HCT116 (cell line): Measurements from ENCODE around the gene MMP10.

ENCODE experiments used
- CEBPB ChIP-seq: IDR thresholded peaks from 2 replicates; pipeline ENCODE4 v1.6.1; 2012; ENCODE audit warnings: low read depth
- EGR1 ChIP-seq: IDR thresholded peaks from 2 replicates; pipeline ENCODE4 v1.6.1; 2012; ENCODE audit warnings: low read depth
- ELF1 ChIP-seq: IDR thresholded peaks from 2 replicates; pipeline ENCODE4 v1.6.1; 2012; ENCODE audit warnings: low read depth, borderline replicate concordance
- EZH2phosphoT487 ChIP-seq: fragments of 200-600 bp; IDR thresholded peaks from 2 replicates; pipeline ENCODE4 v1.6.1; 2018; ENCODE audit warnings: antibody characterized with exemption, borderline replicate concordance
- POLR2A ChIP-seq: IDR thresholded peaks from 2 replicates; pipeline ENCODE4 v1.7.0; 2011; ENCODE audit warnings: borderline replicate concordance; ENCODE audit not compliant: insufficient read depth, insufficient read length; ENCODE audit errors: extremely low read depth
- ZFX ChIP-seq: fragments of 450-650 bp; IDR thresholded peaks from 2 replicates; pipeline ENCODE4 v1.6.1; 2017
- TF ChIP-seq, protein P1 (sequence below): IDR thresholded peaks from 2 replicates; pipeline ENCODE4 v1.6.1; 2012; ENCODE audit warnings: low read depth
- TF ChIP-seq, protein P2 (sequence below), 3 experiments: fragments of 200-600 bp in 1 of 3; sonication (generic) in 1 of 3; IDR thresholded peaks in 2 of 3; conservative IDR thresholded peaks in 1 of 3; 2 replicates each; pipeline ENCODE4 v1.5.1; 2012 to 2017; ENCODE audit warnings: low read depth in 2 of 3, low read length in 2 of 3, antibody characterized with exemption in 1 of 3, borderline replicate concordance in 1 of 3, control low read depth in 1 of 3, mild to moderate bottlenecking in 1 of 3, mixed read lengths in 1 of 3, mixed run types in 1 of 3, moderate library complexity in 1 of 3; ENCODE audit not compliant: insufficient read depth in 1 of 3
- TF ChIP-seq, protein P3 (sequence below): IDR thresholded peaks from 2 replicates; pipeline ENCODE4 v1.6.1; 2012

DNA sequence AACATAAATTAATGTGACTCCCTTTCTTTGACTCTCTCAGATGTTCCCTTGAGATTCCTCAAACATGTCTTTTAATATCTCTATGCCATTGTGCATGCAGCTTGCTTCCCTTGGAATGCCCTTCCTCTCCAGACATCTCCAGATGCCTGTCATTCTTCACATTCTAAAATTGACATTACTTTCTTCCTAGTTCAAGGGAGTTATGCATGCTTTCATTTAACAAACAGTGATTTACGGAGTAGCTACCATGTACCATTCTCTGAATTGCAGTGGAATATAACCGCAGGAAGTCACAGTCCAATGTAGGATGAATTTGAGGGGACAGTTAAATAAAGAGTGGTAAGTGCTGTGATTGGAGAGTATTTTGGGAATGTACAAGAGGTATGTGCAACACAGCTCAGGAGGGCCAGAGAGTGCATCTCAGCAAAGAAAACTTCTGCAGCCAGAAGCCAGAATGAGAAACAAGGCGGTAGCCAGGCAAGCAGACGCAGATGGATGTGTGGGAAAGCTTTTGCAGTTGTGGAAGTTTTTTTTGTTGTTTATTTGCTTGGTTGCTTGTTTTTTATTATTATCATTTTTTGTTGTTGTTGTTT is 18.7 kb downstream of the MMP10 start:
- TF ChIP-seq, protein P1, sequence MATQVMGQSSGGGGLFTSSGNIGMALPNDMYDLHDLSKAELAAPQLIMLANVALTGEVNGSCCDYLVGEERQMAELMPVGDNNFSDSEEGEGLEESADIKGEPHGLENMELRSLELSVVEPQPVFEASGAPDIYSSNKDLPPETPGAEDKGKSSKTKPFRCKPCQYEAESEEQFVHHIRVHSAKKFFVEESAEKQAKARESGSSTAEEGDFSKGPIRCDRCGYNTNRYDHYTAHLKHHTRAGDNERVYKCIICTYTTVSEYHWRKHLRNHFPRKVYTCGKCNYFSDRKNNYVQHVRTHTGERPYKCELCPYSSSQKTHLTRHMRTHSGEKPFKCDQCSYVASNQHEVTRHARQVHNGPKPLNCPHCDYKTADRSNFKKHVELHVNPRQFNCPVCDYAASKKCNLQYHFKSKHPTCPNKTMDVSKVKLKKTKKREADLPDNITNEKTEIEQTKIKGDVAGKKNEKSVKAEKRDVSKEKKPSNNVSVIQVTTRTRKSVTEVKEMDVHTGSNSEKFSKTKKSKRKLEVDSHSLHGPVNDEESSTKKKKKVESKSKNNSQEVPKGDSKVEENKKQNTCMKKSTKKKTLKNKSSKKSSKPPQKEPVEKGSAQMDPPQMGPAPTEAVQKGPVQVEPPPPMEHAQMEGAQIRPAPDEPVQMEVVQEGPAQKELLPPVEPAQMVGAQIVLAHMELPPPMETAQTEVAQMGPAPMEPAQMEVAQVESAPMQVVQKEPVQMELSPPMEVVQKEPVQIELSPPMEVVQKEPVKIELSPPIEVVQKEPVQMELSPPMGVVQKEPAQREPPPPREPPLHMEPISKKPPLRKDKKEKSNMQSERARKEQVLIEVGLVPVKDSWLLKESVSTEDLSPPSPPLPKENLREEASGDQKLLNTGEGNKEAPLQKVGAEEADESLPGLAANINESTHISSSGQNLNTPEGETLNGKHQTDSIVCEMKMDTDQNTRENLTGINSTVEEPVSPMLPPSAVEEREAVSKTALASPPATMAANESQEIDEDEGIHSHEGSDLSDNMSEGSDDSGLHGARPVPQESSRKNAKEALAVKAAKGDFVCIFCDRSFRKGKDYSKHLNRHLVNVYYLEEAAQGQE, result no peak
- TF ChIP-seq, protein P2, sequence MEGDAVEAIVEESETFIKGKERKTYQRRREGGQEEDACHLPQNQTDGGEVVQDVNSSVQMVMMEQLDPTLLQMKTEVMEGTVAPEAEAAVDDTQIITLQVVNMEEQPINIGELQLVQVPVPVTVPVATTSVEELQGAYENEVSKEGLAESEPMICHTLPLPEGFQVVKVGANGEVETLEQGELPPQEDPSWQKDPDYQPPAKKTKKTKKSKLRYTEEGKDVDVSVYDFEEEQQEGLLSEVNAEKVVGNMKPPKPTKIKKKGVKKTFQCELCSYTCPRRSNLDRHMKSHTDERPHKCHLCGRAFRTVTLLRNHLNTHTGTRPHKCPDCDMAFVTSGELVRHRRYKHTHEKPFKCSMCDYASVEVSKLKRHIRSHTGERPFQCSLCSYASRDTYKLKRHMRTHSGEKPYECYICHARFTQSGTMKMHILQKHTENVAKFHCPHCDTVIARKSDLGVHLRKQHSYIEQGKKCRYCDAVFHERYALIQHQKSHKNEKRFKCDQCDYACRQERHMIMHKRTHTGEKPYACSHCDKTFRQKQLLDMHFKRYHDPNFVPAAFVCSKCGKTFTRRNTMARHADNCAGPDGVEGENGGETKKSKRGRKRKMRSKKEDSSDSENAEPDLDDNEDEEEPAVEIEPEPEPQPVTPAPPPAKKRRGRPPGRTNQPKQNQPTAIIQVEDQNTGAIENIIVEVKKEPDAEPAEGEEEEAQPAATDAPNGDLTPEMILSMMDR (IDR thresholded peaks at IDR 0.05 in 2 of 3, conservative IDR thresholded peaks at IDR 0.05 in 1 of 3; ENCODE audit: borderline replicate concordance in 1 of 3, insufficient read depth in 1 of 3, low read depth in 2 of 3, low read length in 2 of 3), result no peak
- no peak for TF ChIP-seq CEBPB
- TF ChIP-seq, protein P3, sequence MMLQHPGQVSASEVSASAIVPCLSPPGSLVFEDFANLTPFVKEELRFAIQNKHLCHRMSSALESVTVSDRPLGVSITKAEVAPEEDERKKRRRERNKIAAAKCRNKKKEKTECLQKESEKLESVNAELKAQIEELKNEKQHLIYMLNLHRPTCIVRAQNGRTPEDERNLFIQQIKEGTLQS, result no peak
- no peak for TF ChIP-seq EZH2phosphoT487
- TF ChIP-seq EGR1, result no peak
- TF ChIP-seq ZFX, result no peak
- no peak for TF ChIP-seq ELF1
- no peak for TF ChIP-seq POLR2A
